Measurements from ENCODE around the gene U2SURP.

- TF ChIP-seq CTCF (IDR thresholded peaks at IDR 0.05) (no peak), POLR2A (IDR thresholded peaks at IDR 0.05) (no peak)
Measured at GRCh38 chr3:142961539-142961938, 39.8 kb upstream of the U2SURP start.

Measured in body of pancreas (tissue), 4 donors.